ENCODE results near the gene TNFRSF8. TPM values are rescaled to one million over a fixed set of nuclear protein-coding genes. Genes with fewer than 3 reads are reported as not detected.

The TNFRSF8 gene
- total RNA-seq, 1 experiment from 2014 or later = 20.8 TPM

DNA sequence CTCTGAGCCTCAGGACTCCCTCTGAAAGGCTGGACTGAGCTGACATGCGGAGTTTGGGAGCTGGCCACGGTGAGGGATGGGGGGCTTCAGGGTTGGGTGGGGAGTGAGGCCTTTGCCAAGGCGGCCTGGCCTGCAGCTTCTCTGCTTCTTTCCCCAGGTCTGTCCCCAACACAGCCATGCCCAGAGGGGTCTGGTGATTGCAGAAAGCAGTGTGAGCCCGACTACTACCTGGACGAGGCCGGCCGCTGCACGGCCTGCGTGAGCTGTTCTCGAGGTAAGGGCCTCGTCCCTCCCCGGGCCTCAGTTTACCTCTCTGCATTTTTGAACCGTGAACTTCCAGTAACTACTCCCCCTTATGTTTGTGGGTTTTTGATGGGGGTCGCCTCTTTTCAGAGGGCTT is 48.6 kb downstream of the TNFRSF8 start:
- no peak overlapping the region for H3K4me3 Mint-ChIP-seq
- TF ChIP-seq SMAD4 (CRISPR knock-in tag; IDR thresholded peaks at IDR 0.05) = no peak
- ATAC-seq (no peak), DNase-seq (ENCODE audit: low spot score) (no peak)
- ChIA-PET POLR2A (no interaction called here), CTCF (interaction anchor here (0.9 to 2.9 kb wide), 3 partner anchors 13 to 164 kb away, joined by 3 to 13 read pairs (median 6); no protein-coding TSS in a partner anchor)
- no peak overlapping the region for H3K27ac Mint-ChIP-seq
- H3K27me3 Mint-ChIP-seq (ENCODE audit: low read depth) = no peaks in the 10 kb centered on the region
- no peaks in the 10 kb centered on the region for H3K4me1 Mint-ChIP-seq
- H3K36me3 Mint-ChIP-seq = peaks cover 25% of the 10 kb centered on the region
- no peaks in the 10 kb centered on the region for H3K9me3 Mint-ChIP-seq

GRCh38 chr1:12112711-12113161 is 49.6 kb downstream of the TNFRSF8 start:
- CTCF ChIA-PET = interaction anchor here (0.6 to 2.9 kb wide), 3 partner anchors 12 to 166 kb away, joined by 3 to 13 read pairs (median 3); no protein-coding TSS in a partner anchor
- no peak for TF ChIP-seq NR1H2 (CRISPR knock-in tag; IDR thresholded peaks at IDR 0.05)
- TF ChIP-seq ELF4 (CRISPR knock-in tag; IDR thresholded peaks at IDR 0.05; ENCODE audit: low read depth) = no peak
- TF ChIP-seq CTCF (IDR thresholded peaks at IDR 0.05) = no peak
- no peak for TF ChIP-seq FOXJ3 (CRISPR knock-in tag; IDR thresholded peaks at IDR 0.05; ENCODE audit: borderline replicate concordance)
- no peak for TF ChIP-seq ETV6 (CRISPR knock-in tag; IDR thresholded peaks at IDR 0.05)
- no peak for TF ChIP-seq ZNF416 (CRISPR knock-in tag; IDR thresholded peaks at IDR 0.05)
- TF ChIP-seq SMAD3 (CRISPR knock-in tag; IDR thresholded peaks at IDR 0.05; ENCODE audit: borderline replicate concordance) = no peak
- no peaks in the 10 kb centered on the region for H3K4me1 Mint-ChIP-seq
- POLR2A ChIA-PET = no interaction called here
- H3K9me3 Mint-ChIP-seq = no peaks in the 10 kb centered on the region
- no peak for ATAC-seq
- H3K36me3 Mint-ChIP-seq = peaks cover 31% of the 10 kb centered on the region
- H3K27me3 Mint-ChIP-seq (ENCODE audit: low read depth) = no peaks in the 10 kb centered on the region
- no peak overlapping the region for H3K27ac Mint-ChIP-seq
- no peak overlapping the region for H3K4me3 Mint-ChIP-seq
- no peak for DNase-seq (ENCODE audit: low spot score)

- Mint-ChIP-seq H3K9me3 (no peaks in the 10 kb centered on the region), H3K27ac (no peak overlapping the region), H3K4me1 (no peaks in the 10 kb centered on the region), H3K36me3 (peaks cover 35% of the 10 kb centered on the region), H3K27me3 (ENCODE audit: low read depth) (no peaks in the 10 kb centered on the region), H3K4me3 (no peak overlapping the region)
- no peak for DNase-seq (ENCODE audit: low spot score)
- TF ChIP-seq NFE2L1 (CRISPR knock-in tag; IDR thresholded peaks at IDR 0.05) (no peak), E2F1 (CRISPR knock-in tag; IDR thresholded peaks at IDR 0.05) (no peak), CREM (CRISPR knock-in tag; IDR thresholded peaks at IDR 0.05) (no peak), FOXK1 (CRISPR knock-in tag; IDR thresholded peaks at IDR 0.05) (no peak), IRF1 (CRISPR knock-in tag; IDR thresholded peaks at IDR 0.05) (no peak), ZNF423 (CRISPR knock-in tag; IDR thresholded peaks at IDR 0.05) (no peak), ELF4 (CRISPR knock-in tag; IDR thresholded peaks at IDR 0.05; ENCODE audit: low read depth) (no peak), ZNF219 (CRISPR knock-in tag; IDR thresholded peaks at IDR 0.05; ENCODE audit: borderline replicate concordance) (no peak), GABPB1 (CRISPR knock-in tag; IDR thresholded peaks at IDR 0.05) (no peak)
- CTCF ChIA-PET = interaction anchor here (1.2 to 2.9 kb wide), 2 partner anchors 11 to 82 kb away, joined by 3 to 13 read pairs; no protein-coding TSS in a partner anchor
- POLR2A ChIA-PET = no interaction called here
- ATAC-seq = no peak
Measured at GRCh38 chr1:12113433-12114339, 50.6 kb downstream of the TNFRSF8 start.
